ENCODE data around the gene PDGFA. TPM values are rescaled to one million over a fixed set of nuclear protein-coding genes. Genes with fewer than 3 reads are reported as not detected.

PDGFA gene
- total RNA-seq: 12.2 and 12.9 TPM in 2 replicates

- H3K4me3 Mint-ChIP-seq: peak within 1 kb of the TSS; percentile 83
- H3K27ac Mint-ChIP-seq: no peak within 1 kb of the TSS
- DNase-seq: peak; percentile 73
- H3K9me3 Mint-ChIP-seq: no peaks in the 10 kb centered on the region
- peaks cover 11% of the 10 kb centered on the region for H3K4me1 Mint-ChIP-seq
- intact Hi-C loops (cut with micrococcal nuclease): loop anchor here (2.0 to 5.0 kb wide), 4 partner anchors 63 to 207 kb away; partner anchors contain the start of genes DNAAF5 and PRKAR1B
- peaks cover 45% of the 10 kb centered on the region for H3K27me3 Mint-ChIP-seq
- H3K36me3 Mint-ChIP-seq (ENCODE audit: low read depth): no peaks in the 10 kb centered on the region
These were observed at the start of gene PDGFA for GRCh38 chr7:519484-520390. PDGFA (minus strand) TSS chr7:519846; CDS start chr7:519001, 845 bp downstream.

GRCh38 chr7:568031-568951 lies 48.6 kb upstream of the PDGFA start:
- H3K9me3 Mint-ChIP-seq: no peaks in the 10 kb centered on the region
- no peak overlapping the region for H3K4me3 Mint-ChIP-seq
- H3K27me3 Mint-ChIP-seq: no peaks in the 10 kb centered on the region
- no peaks in the 10 kb centered on the region for H3K36me3 Mint-ChIP-seq (ENCODE audit: low read depth)
- no peak overlapping the region for H3K27ac Mint-ChIP-seq
- no peak for DNase-seq
- H3K4me1 Mint-ChIP-seq: no peaks in the 10 kb centered on the region
- intact Hi-C loops (cut with micrococcal nuclease): no loop called here

GRCh38 chr7:567305-567883 lies 47.7 kb upstream of the PDGFA start:
- Mint-ChIP-seq H3K27me3 (no peaks in the 10 kb centered on the region), H3K27ac (no peak overlapping the region), H3K36me3 (ENCODE audit: low read depth) (peaks cover 2% of the 10 kb centered on the region), H3K9me3 (no peaks in the 10 kb centered on the region), H3K4me3 (no peak overlapping the region), H3K4me1 (no peaks in the 10 kb centered on the region)
- DNase-seq: no peak
- intact Hi-C loops (cut with micrococcal nuclease): no loop called here

- Mint-ChIP-seq H3K4me1 (no peaks in the 10 kb centered on the region), H3K27ac (no peak overlapping the region), H3K9me3 (no peaks in the 10 kb centered on the region), H3K27me3 (no peaks in the 10 kb centered on the region), H3K4me3 (no peak overlapping the region), H3K36me3 (ENCODE audit: low read depth) (peaks cover 4% of the 10 kb centered on the region)
- intact Hi-C loops (cut with micrococcal nuclease): no loop called here
- no peak for DNase-seq
These were observed 46.5 kb upstream of the PDGFA start for GRCh38 chr7:566100-566499.

GRCh38 chr7:564176-564865 lies 44.7 kb upstream of the PDGFA start:
- intact Hi-C loops (cut with micrococcal nuclease): no loop called here
- Mint-ChIP-seq H3K4me1 (peaks cover 2% of the 10 kb centered on the region), H3K27ac (no peak overlapping the region), H3K27me3 (no peaks in the 10 kb centered on the region), H3K36me3 (ENCODE audit: low read depth) (peaks cover 7% of the 10 kb centered on the region), H3K4me3 (no peak overlapping the region), H3K9me3 (no peaks in the 10 kb centered on the region)
- no peak for DNase-seq

- no peaks in the 10 kb centered on the region for H3K9me3 Mint-ChIP-seq
These were observed 44.1 kb upstream of the PDGFA start for GRCh38 chr7:563629-564170.

GRCh38 chr7:562789-563628 lies 43.4 kb upstream of the PDGFA start:
- Mint-ChIP-seq H3K36me3 (ENCODE audit: low read depth) (peaks cover 7% of the 10 kb centered on the region), H3K4me3 (no peak overlapping the region), H3K9me3 (no peaks in the 10 kb centered on the region), H3K27ac (no peak overlapping the region), H3K27me3 (no peaks in the 10 kb centered on the region), H3K4me1 (peaks cover 2% of the 10 kb centered on the region)
- intact Hi-C loops (cut with micrococcal nuclease): no loop called here
- no peak for DNase-seq

More at GRCh38 chr7:563629-564170, 44.1 kb upstream of the PDGFA start:
- peaks cover 2% of the 10 kb centered on the region for H3K4me1 Mint-ChIP-seq
- H3K27ac Mint-ChIP-seq: no peak overlapping the region
- H3K27me3 Mint-ChIP-seq: no peaks in the 10 kb centered on the region
- no peak overlapping the region for H3K4me3 Mint-ChIP-seq
- intact Hi-C loops (cut with micrococcal nuclease): no loop called here
- DNase-seq: no peak
- H3K36me3 Mint-ChIP-seq (ENCODE audit: low read depth): peaks cover 7% of the 10 kb centered on the region

GRCh38 chr7:562374-562675 lies 42.7 kb upstream of the PDGFA start:
- Mint-ChIP-seq H3K4me3 (no peak overlapping the region), H3K36me3 (ENCODE audit: low read depth) (peaks cover 7% of the 10 kb centered on the region), H3K27me3 (no peaks in the 10 kb centered on the region), H3K27ac (no peak overlapping the region), H3K9me3 (no peaks in the 10 kb centered on the region), H3K4me1 (peaks cover 2% of the 10 kb centered on the region)
- DNase-seq: no peak
- intact Hi-C loops (cut with micrococcal nuclease): no loop called here

- H3K4me3 Mint-ChIP-seq: no peak overlapping the region
- intact Hi-C loops (cut with micrococcal nuclease): no loop called here
- DNase-seq: no peak
- peaks cover 7% of the 10 kb centered on the region for H3K36me3 Mint-ChIP-seq (ENCODE audit: low read depth)
- H3K4me1 Mint-ChIP-seq: peaks cover 2% of the 10 kb centered on the region
- H3K27me3 Mint-ChIP-seq: no peaks in the 10 kb centered on the region
- no peaks in the 10 kb centered on the region for H3K9me3 Mint-ChIP-seq
- no peak overlapping the region for H3K27ac Mint-ChIP-seq
These were observed 42.2 kb upstream of the PDGFA start for GRCh38 chr7:561631-562373.

GRCh38 chr7:560966-561630 lies 41.5 kb upstream of the PDGFA start:
- Mint-ChIP-seq H3K36me3 (ENCODE audit: low read depth) (peaks cover 7% of the 10 kb centered on the region), H3K27me3 (no peaks in the 10 kb centered on the region), H3K4me1 (peaks cover 2% of the 10 kb centered on the region), H3K4me3 (no peak overlapping the region), H3K9me3 (no peaks in the 10 kb centered on the region), H3K27ac (no peak overlapping the region)
- DNase-seq: no peak
- intact Hi-C loops (cut with micrococcal nuclease): no loop called here

- no peaks in the 10 kb centered on the region for H3K27me3 Mint-ChIP-seq
- peaks cover 2% of the 10 kb centered on the region for H3K4me1 Mint-ChIP-seq
- no peak overlapping the region for H3K4me3 Mint-ChIP-seq
- no peak for DNase-seq
- H3K36me3 Mint-ChIP-seq (ENCODE audit: low read depth): peaks cover 7% of the 10 kb centered on the region
- no peaks in the 10 kb centered on the region for H3K9me3 Mint-ChIP-seq
- intact Hi-C loops (cut with micrococcal nuclease): no loop called here
- no peak overlapping the region for H3K27ac Mint-ChIP-seq
These were observed 39.7 kb upstream of the PDGFA start for GRCh38 chr7:559396-559705.

- Mint-ChIP-seq H3K27me3 (no peaks in the 10 kb centered on the region), H3K36me3 (ENCODE audit: low read depth) (peaks cover 5% of the 10 kb centered on the region), H3K9me3 (no peaks in the 10 kb centered on the region), H3K4me3 (no peak overlapping the region), H3K4me1 (peaks cover 2% of the 10 kb centered on the region), H3K27ac (no peak overlapping the region)
- intact Hi-C loops (cut with micrococcal nuclease): no loop called here
- DNase-seq: no peak
These were observed 37.9 kb upstream of the PDGFA start for GRCh38 chr7:557558-557881.
